ENCODE results near the gene MYO7A.
A peak's percentile ranks its signal among the peaks of the same experiment; 100 is the strongest.

MYO7A gene

DNA sequence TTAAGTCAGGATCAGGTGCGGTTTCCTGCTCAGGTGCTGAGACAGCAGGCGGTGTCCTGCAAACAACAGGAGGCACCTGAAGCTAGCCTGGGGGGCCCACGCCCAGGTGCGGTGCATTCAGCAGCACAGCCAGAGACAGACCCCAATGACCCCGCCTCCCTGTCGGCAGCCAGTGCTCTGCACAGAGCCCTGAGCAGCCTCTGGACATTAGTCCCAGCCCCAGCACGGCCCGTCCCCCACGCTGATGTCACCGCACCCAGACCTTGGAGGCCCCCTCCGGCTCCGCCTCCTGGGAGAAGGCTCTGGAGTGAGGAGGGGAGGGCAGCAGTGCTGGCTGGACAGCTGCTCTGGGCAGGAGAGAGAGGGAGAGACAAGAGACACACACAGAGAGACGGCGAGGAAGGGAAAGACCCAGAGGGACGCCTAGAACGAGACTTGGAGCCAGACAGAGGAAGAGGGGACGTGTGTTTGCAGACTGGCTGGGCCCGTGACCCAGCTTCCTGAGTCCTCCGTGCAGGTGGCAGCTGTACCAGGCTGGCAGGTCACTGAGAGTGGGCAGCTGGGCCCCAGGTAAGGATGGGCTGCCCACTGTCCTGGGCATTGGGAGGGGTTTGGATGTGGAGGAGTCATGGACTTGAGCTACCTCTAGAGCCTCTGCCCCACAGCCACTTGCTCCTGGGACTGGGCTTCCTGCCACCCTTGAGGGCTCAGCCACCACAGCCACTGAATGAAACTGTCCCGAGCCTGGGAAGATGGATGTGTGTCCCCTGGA lies at the start of gene MYO7A:
Gene MYO7A, plus strand, starts transcription at position 327 of the 772 bp plus-strand sequence. CDS start 2,389 bp downstream, outside the sequence.
- no peak for DNase-seq

DNA sequence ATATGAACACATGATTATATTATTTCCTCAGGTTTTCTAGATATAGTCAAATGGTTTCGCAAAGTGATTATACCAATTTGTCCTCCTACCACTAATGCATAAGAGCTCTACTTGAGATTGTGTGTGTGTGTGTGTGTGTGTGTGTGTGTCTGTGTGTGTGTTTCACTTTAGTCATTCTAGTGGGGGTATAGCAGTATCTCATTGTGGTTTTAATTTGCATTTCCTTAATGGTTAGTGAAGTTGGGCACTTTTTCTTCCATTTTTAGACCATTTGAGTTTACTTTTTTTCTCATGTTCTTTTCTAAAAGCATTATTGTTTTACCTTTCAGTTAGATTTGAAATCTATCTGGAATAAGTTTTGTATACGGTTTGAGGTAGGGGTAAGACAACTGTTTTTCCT lies 48.4 kb upstream of the MYO7A start:
- DNase-seq, result no peak

- no peak for DNase-seq
Measured at GRCh38 chr11:77080643-77081210, 47.3 kb upstream of the MYO7A start.

DNA sequence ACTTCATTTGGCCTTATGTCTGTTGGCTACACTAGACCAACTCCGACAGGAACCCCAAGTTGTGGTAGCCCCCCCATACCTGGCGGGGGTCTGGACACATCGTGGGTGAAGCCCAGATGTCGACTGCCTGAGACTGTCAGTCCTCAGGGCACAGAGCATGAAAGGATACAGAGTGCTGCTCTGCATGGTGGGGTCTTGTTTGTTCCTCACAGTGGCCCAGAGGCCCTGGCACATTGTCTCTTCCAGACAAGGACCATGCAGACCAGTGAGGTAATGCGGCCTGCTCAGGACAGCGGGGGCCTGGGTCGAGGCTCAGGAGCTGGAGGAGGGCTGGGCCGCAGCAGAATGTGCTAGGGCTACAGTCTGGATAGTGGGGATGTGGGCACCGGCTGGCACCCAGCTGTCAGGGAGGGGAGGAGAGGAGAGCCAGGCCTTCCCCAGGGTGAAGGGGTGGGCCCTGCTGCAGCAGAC lies 46.6 kb upstream of the MYO7A start:
- no peak for DNase-seq

GRCh38 chr11:77081976-77082836 lies 45.8 kb upstream of the MYO7A start:
- no peak for DNase-seq

GRCh38 chr11:77082838-77083565 lies 45.0 kb upstream of the MYO7A start:
- DNase-seq, result no peak

- DNase-seq, result no peak
Measured at GRCh38 chr11:77083566-77084245, 44.3 kb upstream of the MYO7A start.

- no peak for DNase-seq
Measured at GRCh38 chr11:77084581-77085191, 43.4 kb upstream of the MYO7A start.

- no peak for DNase-seq
Measured at GRCh38 chr11:77085652-77086051, 42.4 kb upstream of the MYO7A start.

- no peak for DNase-seq
Measured at GRCh38 chr11:77086521-77087472, 41.2 kb upstream of the MYO7A start.

- no peak for DNase-seq
Measured at GRCh38 chr11:77087723-77088225, 40.3 kb upstream of the MYO7A start.

DNA sequence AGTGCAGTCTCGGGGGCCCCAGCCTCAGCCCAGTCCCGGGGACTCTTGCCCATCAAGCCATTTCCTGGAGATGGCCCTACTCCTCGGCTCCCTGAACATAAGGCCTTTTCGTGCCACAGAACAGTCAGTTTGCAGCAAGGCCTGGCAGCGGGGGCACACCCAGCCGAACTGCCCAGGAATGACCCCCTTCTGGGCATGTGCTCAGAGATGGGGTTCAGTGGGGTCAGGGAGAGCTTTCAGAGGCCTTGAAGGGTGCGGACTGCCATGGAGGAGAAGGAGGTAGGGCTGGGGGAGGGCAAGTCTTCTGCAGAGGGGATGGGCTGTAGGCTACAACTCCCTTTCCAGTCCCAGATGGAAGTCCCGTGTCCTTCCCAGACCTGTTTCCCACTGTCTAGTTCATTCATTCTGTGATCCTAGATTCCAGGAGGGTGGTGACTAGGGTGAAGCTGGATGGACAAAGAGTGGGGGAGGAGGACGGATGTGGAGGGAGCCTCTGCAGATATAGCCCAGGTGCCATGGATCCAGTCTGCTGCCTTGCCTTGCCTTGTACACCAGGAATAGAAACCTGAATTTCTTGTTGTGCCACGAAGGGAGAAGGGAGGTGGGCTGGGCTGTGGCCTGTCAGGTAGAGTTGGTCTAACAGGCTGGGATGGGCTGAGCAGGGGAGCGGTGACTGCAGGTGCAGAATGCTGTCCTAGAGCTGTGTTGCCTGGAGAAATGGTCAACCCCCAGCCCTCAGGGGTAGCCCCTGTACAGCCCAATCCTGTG lies 39.6 kb upstream of the MYO7A start:
- no peak for DNase-seq

DNA sequence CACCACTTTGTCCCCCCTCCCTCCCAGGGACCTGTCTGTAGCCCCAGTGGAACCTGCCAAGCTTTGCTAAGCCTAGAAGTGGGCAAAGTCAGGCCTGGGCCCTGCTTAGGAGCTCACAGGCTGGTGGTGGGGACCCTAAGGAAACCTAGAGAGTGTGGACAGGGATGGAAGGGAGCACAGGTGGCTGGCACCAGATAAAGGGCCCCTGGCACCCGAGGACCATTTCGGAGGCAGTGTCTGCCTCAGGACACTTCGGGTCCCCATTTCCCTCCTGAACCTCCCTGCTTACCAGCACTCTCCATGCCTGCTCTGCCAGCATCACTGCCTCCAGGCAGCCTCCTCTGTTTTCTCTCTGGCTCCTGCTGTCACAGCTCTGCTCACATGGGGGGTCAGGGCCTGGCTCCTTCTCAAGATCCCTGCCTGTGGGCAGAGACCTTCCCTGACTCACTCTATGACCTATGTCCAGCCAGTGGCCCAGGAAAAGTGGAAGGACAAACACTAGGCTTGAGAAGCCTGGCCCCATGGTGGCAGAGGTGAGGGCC lies 39.0 kb upstream of the MYO7A start:
- no peak for DNase-seq

GRCh38 chr11:77090046-77090372 lies 38.0 kb upstream of the MYO7A start:
- DNase-seq, result no peak

DNA sequence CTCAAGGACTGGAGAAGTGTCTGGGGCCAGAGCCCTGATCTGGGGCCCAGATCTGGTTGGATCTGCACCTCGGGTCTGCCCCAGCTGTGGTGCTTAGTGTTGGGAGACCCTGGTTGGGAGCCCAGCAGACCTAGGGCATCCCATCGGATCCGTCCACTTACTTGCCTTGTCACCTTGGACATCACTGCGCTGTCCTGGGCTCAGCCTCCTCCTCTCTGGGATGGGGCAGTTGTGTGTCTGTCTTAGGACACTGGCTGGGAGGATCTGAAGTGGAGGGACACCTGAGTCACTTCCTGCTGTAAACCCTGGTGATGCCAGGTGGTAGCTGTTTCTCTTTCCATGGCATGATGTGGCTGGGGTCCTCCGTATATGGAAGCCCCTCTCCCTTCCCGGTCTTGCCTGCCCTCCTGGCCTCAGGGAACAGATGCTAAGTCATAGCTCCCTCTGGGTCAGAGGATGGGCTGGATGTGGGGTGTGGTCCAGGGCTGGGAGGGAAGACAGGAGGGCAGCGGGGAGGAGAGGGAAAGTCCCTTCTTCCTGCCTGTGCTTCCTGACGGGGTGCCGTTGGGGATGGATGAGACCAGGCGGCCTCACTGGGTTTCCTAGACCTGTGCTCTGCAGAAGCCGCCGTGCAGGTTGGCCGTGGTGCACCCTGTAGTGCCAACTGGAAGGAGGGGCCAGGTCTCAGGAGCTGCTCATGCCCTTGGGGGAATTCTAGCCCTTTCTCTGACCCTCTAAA lies 37.5 kb upstream of the MYO7A start:
- no peak for DNase-seq

GRCh38 chr11:77091146-77091940 lies 36.7 kb upstream of the MYO7A start:
- DNase-seq, result peak; percentile 29

DNA sequence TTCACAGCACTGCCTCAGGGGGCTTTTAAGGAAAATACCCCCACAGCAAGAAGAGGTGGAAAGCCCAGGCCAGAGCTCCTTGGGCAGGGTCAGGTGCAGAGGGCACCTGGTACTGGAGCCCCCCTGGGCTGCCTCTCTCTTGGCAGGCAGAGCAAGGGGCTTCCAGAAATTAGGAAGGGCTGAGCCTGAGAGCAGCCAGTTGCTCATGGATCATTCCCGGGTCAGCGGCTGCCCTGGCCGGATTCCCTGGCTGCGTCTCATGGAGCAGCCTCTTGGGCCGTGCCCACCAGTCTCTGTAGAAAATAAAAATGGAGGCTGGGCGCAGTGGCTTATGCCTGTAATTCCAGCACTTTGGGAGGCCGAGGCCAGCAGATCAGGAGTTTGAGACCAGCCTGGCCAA lies 35.7 kb upstream of the MYO7A start:
- no peak for DNase-seq
